Fibroblast of the conjunctiva (primary cell): ENCODE data around the gene HAS3.
"Not testable (repeated sequence)": the region's sequence is repeated elsewhere in the genome, so short reads cannot be mapped to it uniquely, and the experiment has no call there.

ENCODE experiments used
- DNase-seq: peaks from one replicate; pipeline ENCODE4 v3.0.0-alpha.2; 2010; ENCODE audit warnings: low read depth

The HAS3 gene

DNA sequence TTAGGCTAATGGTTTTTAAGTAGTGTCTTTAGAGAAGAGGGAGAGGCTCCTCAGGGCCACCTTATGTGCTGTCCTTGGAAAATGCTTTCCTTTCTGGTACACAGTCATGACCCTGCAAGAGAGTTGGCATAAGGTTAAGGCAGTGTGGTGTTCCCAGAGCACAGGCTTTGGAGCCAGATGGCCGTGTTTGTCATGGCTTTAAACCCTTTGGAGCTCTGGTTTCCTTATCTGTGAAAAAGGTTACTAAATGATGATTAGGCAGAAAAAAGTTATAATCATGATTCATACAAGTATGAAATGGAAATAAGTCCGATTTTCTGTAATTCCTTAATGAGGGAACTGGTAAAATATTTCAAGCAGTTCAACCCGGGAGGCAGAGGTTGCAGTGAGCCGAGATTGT is 40.2 kb downstream of the HAS3 start:
- no peak for DNase-seq

DNA sequence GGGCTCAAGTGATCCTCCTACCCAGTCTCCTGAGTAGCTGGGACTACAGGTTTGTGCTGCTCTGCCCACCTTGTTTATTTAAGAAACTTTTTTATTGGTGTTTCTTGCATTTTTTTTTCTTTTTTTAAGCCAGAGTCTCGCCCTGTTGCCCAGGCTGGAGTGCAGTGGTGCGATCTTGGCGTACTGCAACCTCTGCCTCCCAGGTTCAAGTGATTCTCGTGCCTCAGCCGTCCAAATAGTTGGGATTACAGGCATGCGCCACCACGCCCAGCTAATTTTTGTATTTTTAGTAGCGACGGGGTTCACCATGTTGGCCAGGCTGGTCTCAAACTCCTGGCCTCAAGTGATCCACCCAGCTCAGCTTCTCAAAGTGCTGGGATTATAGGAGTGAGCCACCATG is 44.2 kb downstream of the HAS3 start:
- DNase-seq = not testable (repeated sequence)

DNA sequence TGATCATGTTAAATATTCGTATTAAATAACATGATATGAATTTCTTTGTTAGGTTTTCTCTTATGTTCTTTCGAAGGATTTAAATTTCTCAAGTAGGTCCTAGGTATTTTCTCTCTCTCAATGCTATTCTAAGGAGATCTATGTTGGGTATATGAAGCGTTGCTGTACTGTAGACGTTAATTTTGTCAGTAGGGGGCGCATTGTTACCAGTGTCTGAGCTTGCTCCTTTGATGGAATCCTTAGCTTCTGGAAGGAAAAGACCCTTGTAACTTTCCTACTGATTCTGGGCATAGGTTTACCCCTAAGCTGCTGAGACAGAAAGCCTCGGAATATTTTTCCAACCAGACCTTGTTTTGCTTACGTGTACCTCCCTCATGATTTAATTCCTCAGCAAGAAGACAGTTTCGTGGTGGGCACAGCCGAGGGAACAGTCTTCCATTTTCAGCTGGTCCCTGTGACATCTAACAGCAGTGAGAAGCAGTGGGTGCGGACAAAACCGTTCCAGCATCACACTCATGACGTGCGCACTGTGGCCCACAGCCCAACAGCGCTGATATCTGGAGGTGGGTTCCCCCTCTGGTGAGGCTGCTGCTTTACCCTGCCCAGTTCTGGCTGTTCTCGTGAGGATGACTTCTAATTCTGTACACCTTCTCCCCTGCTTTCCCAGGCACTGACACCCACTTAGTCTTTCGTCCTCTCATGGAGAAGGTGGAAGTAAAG is 44.9 kb downstream of the HAS3 start:
- peak; percentile 80 for DNase-seq

DNA sequence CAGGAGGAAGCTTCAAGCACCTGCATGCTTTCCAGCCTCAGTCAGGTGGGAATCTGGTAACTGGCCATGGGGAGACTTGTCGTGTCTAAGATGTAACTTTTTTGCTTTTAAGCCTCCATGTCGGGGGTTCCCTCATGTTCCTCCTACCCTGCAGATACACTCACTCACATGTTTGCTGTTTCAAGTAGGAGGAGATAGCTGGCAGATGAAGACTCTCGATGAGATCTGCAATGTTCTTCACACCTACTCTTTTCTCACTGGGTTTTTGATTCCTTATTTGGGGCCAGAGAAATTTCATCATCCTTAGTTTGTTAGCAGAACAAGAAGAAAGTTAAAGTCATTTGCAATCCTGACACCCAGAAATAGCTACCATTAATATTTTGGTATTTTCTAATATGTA is 51.7 kb downstream of the HAS3 start:
- DNase-seq = no peak

DNA sequence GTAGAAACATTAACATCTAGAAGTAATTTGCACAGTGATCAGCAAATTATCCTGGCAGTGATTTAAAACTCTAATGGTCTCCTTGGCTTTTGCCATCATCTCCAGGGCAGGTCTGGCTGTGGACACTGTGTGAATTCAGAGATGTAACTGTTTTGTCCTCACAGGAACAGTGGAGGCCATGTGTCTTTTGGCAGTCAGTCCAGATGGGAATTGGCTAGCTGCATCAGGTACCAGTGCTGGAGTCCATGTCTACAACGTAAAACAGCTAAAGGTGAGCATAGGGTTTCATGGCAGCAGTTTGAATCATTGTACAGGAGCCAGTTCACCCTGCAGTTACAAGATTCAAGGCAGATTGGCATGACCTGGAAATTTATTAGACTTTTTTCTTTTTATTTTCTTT is 54.7 kb downstream of the HAS3 start:
- DNase-seq = no peak

DNA sequence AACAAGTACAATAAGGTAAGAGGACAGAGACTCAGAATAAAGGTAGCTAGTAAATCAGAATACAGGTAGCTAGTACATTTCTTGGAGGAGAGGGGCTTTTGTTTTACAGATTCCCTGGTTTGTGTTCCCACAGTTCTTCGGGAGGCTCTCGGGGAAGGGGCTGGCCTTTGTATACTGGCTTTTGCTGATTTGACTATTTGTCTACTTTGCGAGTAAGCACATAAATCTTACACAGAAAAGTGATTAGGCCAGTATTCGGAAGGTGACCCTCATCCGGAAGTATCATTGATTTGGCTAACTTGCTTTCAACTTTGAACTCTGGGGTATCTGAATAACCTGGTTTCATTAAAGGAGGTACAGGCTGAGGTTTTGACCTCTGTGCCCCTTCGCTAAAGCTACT is 60.1 kb downstream of the HAS3 start:
- no peak for DNase-seq

DNA sequence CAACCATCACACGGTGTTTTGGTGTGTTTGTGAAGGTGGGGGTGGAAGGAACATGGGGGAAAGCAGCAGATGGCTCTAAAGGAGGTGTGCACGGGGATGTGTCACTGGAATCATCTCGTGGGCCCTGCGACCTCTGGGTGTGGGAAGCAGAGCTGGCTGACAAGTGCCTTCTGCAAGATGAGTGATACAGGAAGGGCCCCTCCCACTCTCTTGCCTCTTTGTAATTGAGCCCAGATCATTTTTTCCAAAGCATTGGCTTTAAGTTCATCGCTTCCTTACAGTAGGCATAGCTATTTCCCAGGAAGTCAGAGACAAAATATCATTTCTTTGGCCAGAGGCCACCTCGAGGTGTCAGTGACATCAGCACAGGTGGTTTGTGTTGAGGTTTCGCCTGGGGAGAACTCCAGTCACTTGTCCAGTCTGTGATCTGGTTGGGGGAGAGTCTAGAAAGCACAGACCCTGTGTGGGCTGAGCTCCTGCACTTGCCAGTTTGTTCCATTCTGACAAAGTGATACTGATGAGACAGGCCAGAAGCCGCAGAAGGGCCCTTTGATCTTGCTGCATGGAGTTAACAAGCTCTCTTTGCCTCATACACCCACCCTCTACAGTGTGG is 60.9 kb downstream of the HAS3 start:
- DNase-seq = no peak

DNA sequence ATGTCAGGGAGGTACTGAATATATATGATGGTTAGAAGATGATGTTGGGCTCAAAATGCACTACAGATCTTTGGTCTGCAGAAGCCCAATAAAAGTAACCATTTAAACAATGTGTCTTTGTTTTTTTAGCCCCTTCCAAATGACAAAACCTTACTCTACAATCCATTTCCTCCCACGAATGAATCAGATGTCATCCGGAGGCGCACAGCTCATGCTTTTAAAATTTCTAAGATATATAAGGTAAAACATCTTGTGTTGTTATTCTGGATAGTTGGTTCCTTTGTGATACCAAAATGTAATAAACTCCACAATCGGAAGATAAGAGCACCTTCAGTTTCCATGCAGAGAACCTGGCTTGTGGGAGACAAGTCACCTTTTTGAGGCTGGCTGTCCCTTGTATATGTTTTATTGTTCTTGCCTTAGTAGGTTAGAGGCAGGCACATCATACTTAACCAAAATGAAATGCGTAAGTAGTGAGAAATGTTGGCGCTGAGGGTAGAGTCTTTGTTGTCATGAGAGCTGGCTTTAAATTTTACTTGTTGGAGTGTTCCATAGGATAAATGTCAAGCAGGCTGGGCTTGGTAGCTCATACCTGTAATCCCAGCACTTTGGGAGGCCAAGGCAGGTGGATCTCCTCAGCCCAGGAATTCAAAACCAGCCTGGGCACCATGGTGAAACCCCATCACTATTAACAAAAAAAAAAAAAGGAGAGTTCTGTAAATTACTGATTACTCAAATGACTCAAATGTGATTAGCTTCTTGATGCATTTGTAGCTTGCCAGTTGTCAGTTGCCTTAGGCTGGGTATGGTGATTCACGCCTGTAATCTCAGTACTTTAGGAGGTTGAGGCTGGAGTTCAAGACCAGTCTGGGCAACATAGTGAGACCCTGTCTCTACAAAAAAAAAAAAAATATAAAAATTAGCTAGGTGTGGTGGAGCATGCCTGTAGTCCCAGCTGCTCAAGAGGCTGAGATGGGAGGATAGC is 61.8 kb downstream of the HAS3 start:
- DNase-seq = no peak
